WTC11 (cell line): ENCODE results near the gene GNA14.

Experiments
- CTCF ChIP-seq: fragments of 200-600 bp; IDR thresholded peaks from 2 replicates; pipeline ENCODE4 v1.8.0; 2022; ENCODE audit warnings: antibody characterized with exemption
- RORB ChIP-seq: fragments of 250-450 bp; sonication (Bioruptor Pico); IDR thresholded peaks from 2 replicates; pipeline ENCODE4 v1.9.0; 2021; ENCODE audit warnings: mild to moderate bottlenecking

DNA sequence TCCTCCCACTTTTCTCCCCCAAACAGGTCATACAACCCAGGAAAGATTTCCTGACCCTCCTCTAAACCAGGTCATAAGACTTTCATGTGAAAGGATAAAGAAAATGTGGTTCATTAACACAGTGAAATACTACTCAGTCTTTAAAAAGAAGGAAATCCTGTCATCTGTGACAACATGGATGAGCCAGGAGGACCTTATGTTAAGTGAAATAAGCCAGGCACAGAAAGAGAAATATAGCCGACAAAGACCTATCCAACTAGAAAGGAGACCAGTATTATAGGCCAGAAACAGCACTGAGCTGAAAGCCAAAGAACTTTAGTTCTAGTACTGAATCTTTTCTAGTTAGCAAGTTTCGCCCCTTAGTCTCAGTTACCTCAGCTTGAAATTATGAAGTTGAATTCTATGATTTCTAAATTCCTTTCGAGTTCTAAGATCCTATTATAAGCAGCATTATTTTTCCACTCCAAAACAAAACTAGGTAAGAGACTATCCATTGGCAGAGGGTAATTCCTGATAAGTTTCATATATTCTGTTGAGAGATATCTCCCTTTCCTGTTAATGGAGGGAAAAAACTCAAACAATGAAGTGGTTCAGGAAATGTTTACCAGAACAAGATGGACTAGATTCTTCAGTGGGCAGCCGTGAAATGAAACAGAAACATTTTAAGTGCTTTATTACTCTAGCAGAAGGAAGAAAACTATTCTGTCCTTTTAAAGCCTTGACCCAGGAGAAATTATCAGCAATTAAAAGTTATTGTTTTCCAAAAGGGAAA is 42.5 kb downstream of the GNA14 start:
- no peak for TF ChIP-seq CTCF
- no peak for TF ChIP-seq RORB (CRISPR knock-in tag)
